Measurements from ENCODE around the gene GPC1.

Gene GPC1

GRCh38 chr2:240499309-240500301 is 64.1 kb downstream of the GPC1 start:
- in situ Hi-C loops (cut with MboI; ENCODE audit: low sequenced_read_pairs, unreplicated experiment): loop anchor here (25.0 kb wide), 1 partner anchor 213 kb away; no protein-coding TSS in a partner anchor
- no peak for TF ChIP-seq CTCF (IDR thresholded peaks at IDR 0.05; ENCODE audit: borderline replicate concordance, control extremely low read depth, extremely low read depth, insufficient read depth, missing control alignments)

GRCh38 chr2:240500561-240501423 is 65.3 kb downstream of the GPC1 start:
- TF ChIP-seq CTCF (IDR thresholded peaks at IDR 0.05; ENCODE audit: borderline replicate concordance, control extremely low read depth, extremely low read depth, insufficient read depth, missing control alignments): no peak
- in situ Hi-C loops (cut with MboI; ENCODE audit: low sequenced_read_pairs, unreplicated experiment): loop anchor here (25.0 kb wide), 1 partner anchor 212 kb away; no protein-coding TSS in a partner anchor
- DNase-seq (ENCODE audit: low spot score): peak; percentile 15

More at GRCh38 chr2:240499309-240500301, 64.1 kb downstream of the GPC1 start:
- DNase-seq (ENCODE audit: low spot score): peak; percentile 33

DNA sequence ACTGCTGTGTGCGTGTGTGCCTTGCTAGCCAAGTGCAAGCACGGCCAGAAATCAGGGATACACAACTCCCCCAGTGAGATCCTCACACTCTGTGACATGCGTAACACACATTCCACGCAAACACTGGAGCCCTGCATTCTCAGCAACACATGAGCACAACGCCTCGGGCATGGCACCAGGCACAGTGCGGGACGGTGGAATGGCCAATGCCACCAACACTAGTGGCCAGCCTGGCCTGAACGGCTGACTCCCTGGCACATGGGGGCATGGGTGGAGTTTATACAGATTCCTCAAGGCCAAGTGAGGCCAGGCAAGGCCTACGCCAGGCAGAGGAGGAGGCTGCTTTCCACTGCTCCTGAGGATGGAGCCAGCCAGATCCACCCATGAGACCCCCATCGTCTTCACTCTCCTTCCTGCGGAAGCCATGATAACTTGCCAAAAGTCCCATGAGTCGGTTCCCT is 66.1 kb downstream of the GPC1 start:
- in situ Hi-C loops (cut with MboI; ENCODE audit: low sequenced_read_pairs, unreplicated experiment): loop anchor here (25.0 kb wide), 1 partner anchor 211 kb away; no protein-coding TSS in a partner anchor
- no peak for TF ChIP-seq CTCF (IDR thresholded peaks at IDR 0.05; ENCODE audit: borderline replicate concordance, control extremely low read depth, extremely low read depth, insufficient read depth, missing control alignments)
- peak; percentile 20 for DNase-seq (ENCODE audit: low spot score)

- in situ Hi-C loops (cut with MboI; ENCODE audit: low sequenced_read_pairs, unreplicated experiment): loop anchor here (25.0 kb wide), 1 partner anchor 210 kb away; no protein-coding TSS in a partner anchor
- TF ChIP-seq CTCF (IDR thresholded peaks at IDR 0.05; ENCODE audit: borderline replicate concordance, control extremely low read depth, extremely low read depth, insufficient read depth, missing control alignments): no peak
Observed at GRCh38 chr2:240502059-240502429, 66.6 kb downstream of the GPC1 start.

DNA sequence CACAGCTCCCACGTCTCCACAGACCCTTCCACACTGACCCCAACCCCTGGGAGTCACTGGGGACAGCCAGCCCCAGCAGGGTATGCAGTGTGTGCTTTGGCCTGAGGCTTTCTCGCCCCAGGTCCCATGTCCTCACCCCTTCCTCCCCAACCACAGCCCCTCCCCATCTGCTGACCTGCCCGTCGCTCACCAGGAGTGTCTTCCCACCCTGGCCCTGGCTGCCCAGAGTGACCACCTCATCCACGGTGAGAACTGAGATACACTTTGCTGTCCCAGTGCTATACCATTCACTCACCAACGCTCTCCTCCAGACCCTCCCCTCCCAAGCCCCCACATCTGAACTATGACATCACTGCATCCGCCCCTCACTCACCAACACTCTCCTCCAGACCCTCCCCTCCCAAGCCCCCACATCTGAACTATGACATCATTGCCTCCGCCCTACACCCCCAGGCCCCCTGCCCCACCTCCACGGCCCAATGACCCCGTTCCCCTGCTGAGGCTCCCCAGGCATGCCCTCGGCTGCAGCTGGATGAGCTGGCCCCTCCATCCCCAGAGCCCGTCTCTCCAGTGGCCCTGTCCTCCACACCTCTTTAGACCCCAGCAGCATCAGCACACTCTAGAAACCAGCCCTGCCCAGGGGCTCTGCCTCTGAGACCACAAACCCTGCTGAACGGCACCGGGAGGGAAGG is 67.1 kb downstream of the GPC1 start:
- DNase-seq (ENCODE audit: low spot score): no peak
- in situ Hi-C loops (cut with MboI; ENCODE audit: low sequenced_read_pairs, unreplicated experiment): loop anchor here (25.0 kb wide), 1 partner anchor 210 kb away; no protein-coding TSS in a partner anchor
- TF ChIP-seq CTCF (IDR thresholded peaks at IDR 0.05; ENCODE audit: borderline replicate concordance, control extremely low read depth, extremely low read depth, insufficient read depth, missing control alignments): no peak

More at GRCh38 chr2:240502059-240502429, 66.6 kb downstream of the GPC1 start:
- no peak for DNase-seq (ENCODE audit: low spot score)

Data from GM13976 (cell line).